NOMO-1 (cell line): ENCODE results near the gene CCDC183.
A peak's percentile ranks its signal among the peaks of the same experiment; 100 is the strongest.

Source experiments
- DNase-seq, 2 experiments: peaks; one replicate each; lab custom pipeline; 2025; ENCODE audit not compliant: unreplicated experiment in 2 of 2; lab: John Stamatoyannopoulos, UW

The CCDC183 gene

GRCh38 chr9:136847826-136848392 is 51.8 kb downstream of the CCDC183 start:
- DNase-seq, result peak; percentile 94 to 96

GRCh38 chr9:136848393-136849037 is 52.4 kb downstream of the CCDC183 start:
- DNase-seq, result peak; percentile 64 to 65

- peak; percentile 100 for DNase-seq
These were observed 53.2 kb downstream of the CCDC183 start, which contains the start of gene PHPT1 for GRCh38 chr9:136849038-136849959. TSS of gene PHPT1 (plus strand) at chr9:136849409. CDS start at chr9:136849431, 22 bp downstream.

GRCh38 chr9:136849960-136850865 is 54.1 kb downstream of the CCDC183 start:
- no peak for DNase-seq

GRCh38 chr9:136850866-136851775 is 55.0 kb downstream of the CCDC183 start:
- no peak for DNase-seq

GRCh38 chr9:136851941-136852663 is 56.0 kb downstream of the CCDC183 start, which contains the start of gene MAMDC4:
TSS of gene MAMDC4 (plus strand) at chr9:136852346. CDS start at chr9:136852417, 71 bp downstream.
- no peak for DNase-seq

- DNase-seq, result no peak
These were observed 56.8 kb downstream of the CCDC183 start for GRCh38 chr9:136852664-136853595.

- no peak for DNase-seq
These were observed 57.5 kb downstream of the CCDC183 start for GRCh38 chr9:136853596-136854112.

GRCh38 chr9:136854113-136854841 is 58.1 kb downstream of the CCDC183 start:
- DNase-seq, result no peak

- no peak for DNase-seq
These were observed 58.8 kb downstream of the CCDC183 start for GRCh38 chr9:136854842-136855460.

GRCh38 chr9:136855461-136856078 is 59.4 kb downstream of the CCDC183 start:
- no peak for DNase-seq

GRCh38 chr9:136856079-136856476 is 59.9 kb downstream of the CCDC183 start:
- no peak for DNase-seq

- no peak for DNase-seq
These were observed 60.5 kb downstream of the CCDC183 start for GRCh38 chr9:136856541-136857141.

- DNase-seq, result no peak
These were observed 61.0 kb downstream of the CCDC183 start for GRCh38 chr9:136857166-136857565.
